H9 (cell line): ENCODE data around the gene ATAD1. TPM values are rescaled to one million over a fixed set of nuclear protein-coding genes. Genes with fewer than 3 reads are reported as not detected.

ENCODE experiments used
- DNase-seq: peaks from one replicate; pipeline ENCODE4 v3.0.0-alpha.2; 2017
- H2AFZ ChIP-seq: one replicate; pipeline ENCODE4 v1.6.1; 2013; ENCODE audit warnings: mild to moderate bottlenecking, low read length, control low read depth, moderate library complexity
- H2AK5ac ChIP-seq: 2 replicates; pipeline ENCODE4 v1.6.1; 2013; ENCODE audit warnings: low read length, control low read depth, mixed read lengths; ENCODE audit not compliant: insufficient read length
- H2BK120ac ChIP-seq: one replicate; pipeline ENCODE4 v1.6.1; 2013; ENCODE audit warnings: low read depth, mild to moderate bottlenecking, low read length, control low read depth, inconsistent platforms; ENCODE audit not compliant: poor library complexity, severe bottlenecking
- H2BK12ac ChIP-seq: 2 replicates; pipeline ENCODE4 v1.6.1; 2013; ENCODE audit warnings: low read length, control low read depth, mixed read lengths, low read depth; ENCODE audit not compliant: insufficient read length
- H2BK15ac ChIP-seq: 2 replicates; pipeline ENCODE4 v1.6.1; 2013; ENCODE audit warnings: low read depth, low read length, control low read depth
- H2BK20ac ChIP-seq: one replicate; pipeline ENCODE4 v1.6.1; 2013; ENCODE audit warnings: low read depth, mild to moderate bottlenecking, low read length, control low read depth, inconsistent platforms; ENCODE audit not compliant: poor library complexity, severe bottlenecking
- H2BK5ac ChIP-seq: 2 replicates; pipeline ENCODE4 v1.6.1; 2013; ENCODE audit warnings: low read length, control low read depth, mixed read lengths; ENCODE audit not compliant: insufficient read length
- H3K14ac ChIP-seq: 2 replicates; pipeline ENCODE4 v1.6.1; 2013; ENCODE audit warnings: low read length, control low read depth; ENCODE audit not compliant: insufficient read depth
- H3K18ac ChIP-seq: 2 replicates; pipeline ENCODE4 v1.6.1; 2013; ENCODE audit warnings: low read depth, mild to moderate bottlenecking, mixed read lengths, low read length, control low read depth; ENCODE audit not compliant: insufficient read length
- H3K23ac ChIP-seq: 2 replicates; pipeline ENCODE4 v1.6.1; 2013; ENCODE audit warnings: low read length, control low read depth, mixed read lengths, low read depth; ENCODE audit not compliant: insufficient read length
- H3K23me2 ChIP-seq: 2 replicates; pipeline ENCODE4 v1.6.1; 2013; ENCODE audit warnings: low read depth, mild to moderate bottlenecking, mixed read lengths, low read length, control low read depth; ENCODE audit not compliant: insufficient read length, poor library complexity, severe bottlenecking
- H3K27ac ChIP-seq: 2 replicates; pipeline ENCODE4 v1.5.1; 2013; ENCODE audit warnings: low read length, control low read depth, mixed read lengths, low read depth; ENCODE audit not compliant: insufficient read length
- H3K27me3 ChIP-seq: 2 replicates; pipeline ENCODE4 v1.6.1; 2013; ENCODE audit warnings: low read length, control low read depth, inconsistent platforms; ENCODE audit not compliant: insufficient read depth
- H3K4ac ChIP-seq: 2 replicates; pipeline ENCODE4 v1.6.1; 2013; ENCODE audit warnings: low read depth, mild to moderate bottlenecking, control low read depth, inconsistent platforms, low read length, moderate library complexity
- H3K4me1 ChIP-seq: 2 replicates; pipeline ENCODE4 v1.6.1; 2013; ENCODE audit warnings: low read length, control low read depth, inconsistent platforms; ENCODE audit not compliant: insufficient read depth
- H3K4me2 ChIP-seq: 2 replicates; pipeline ENCODE4 v1.6.1; 2013; ENCODE audit warnings: low read length, control low read depth, mixed read lengths; ENCODE audit not compliant: insufficient read length, insufficient read depth
- H3K56ac ChIP-seq: 2 replicates; pipeline ENCODE4 v1.6.1; 2013; ENCODE audit warnings: low read depth, mild to moderate bottlenecking, mixed read lengths, low read length, control low read depth; ENCODE audit not compliant: insufficient read length
- H3K79me1 ChIP-seq: 2 replicates; pipeline ENCODE4 v1.6.1; 2013; ENCODE audit warnings: low read depth, mild to moderate bottlenecking, moderate library complexity, low read length, control low read depth, inconsistent platforms; ENCODE audit not compliant: insufficient read depth, poor library complexity, severe bottlenecking
- H3K79me2 ChIP-seq: 2 replicates; pipeline ENCODE4 v1.6.1; 2013; ENCODE audit warnings: low read length, control low read depth, inconsistent platforms; ENCODE audit not compliant: insufficient read depth
- H3K9ac ChIP-seq: 2 replicates; pipeline ENCODE4 v1.6.1; 2013; ENCODE audit warnings: low read length, control low read depth, mixed read lengths; ENCODE audit not compliant: insufficient read length; ENCODE audit errors: extremely low read depth
- H3K9me3 ChIP-seq: one replicate; pipeline ENCODE4 v1.6.1; 2013; ENCODE audit warnings: low read depth, low read length, inconsistent platforms; ENCODE audit not compliant: control insufficient read depth
- H3T11ph ChIP-seq: one replicate; pipeline ENCODE4 v1.6.1; 2013; ENCODE audit warnings: mild to moderate bottlenecking, low read length, control low read depth, inconsistent platforms
- H4K20me1 ChIP-seq: one replicate; pipeline ENCODE4 v1.6.1; 2013; ENCODE audit not compliant: control insufficient read depth, insufficient read length, insufficient read depth
- H4K5ac ChIP-seq: 2 replicates; pipeline ENCODE4 v1.6.1; 2013; ENCODE audit warnings: low read depth, mild to moderate bottlenecking, mixed read lengths, low read length, control low read depth; ENCODE audit not compliant: insufficient read length
- H4K8ac ChIP-seq: replicated peaks from 2 replicates; pipeline ENCODE4 v1.6.1; 2013; ENCODE audit warnings: low read length, control low read depth, mixed read lengths, low read depth; ENCODE audit not compliant: insufficient read length
- H4K91ac ChIP-seq: 2 replicates; pipeline ENCODE4 v1.6.1; 2013; ENCODE audit warnings: low read depth, mild to moderate bottlenecking, moderate library complexity, mixed read lengths, low read length, control low read depth; ENCODE audit not compliant: insufficient read length
- H3K27ac Mint-ChIP-seq, 3 experiments: 2 replicates in 2 of 3; 3 replicates in 1 of 3; pipeline ENCODE4 v1.8.0; 2020 to 2021; ENCODE audit warnings: mixed read lengths in 3 of 3, mild to moderate bottlenecking in 1 of 3, moderate library complexity in 1 of 3
- H3K27me3 Mint-ChIP-seq: 2 replicates; pipeline ENCODE4 v1.8.0; 2021; ENCODE audit warnings: low read depth, mild to moderate bottlenecking, moderate library complexity, mixed read lengths
- H3K36me3 Mint-ChIP-seq, 3 experiments: 2 replicates in 2 of 3; 3 replicates in 1 of 3; pipeline ENCODE4 v1.8.0; 2020 to 2021; ENCODE audit warnings: low read depth in 3 of 3, mixed read lengths in 3 of 3; ENCODE audit not compliant: insufficient read depth in 1 of 3
- H3K4me1 Mint-ChIP-seq, 2 experiments: 2 replicates each; pipeline ENCODE4 v1.8.0; 2020; ENCODE audit warnings: mixed read lengths in 2 of 2
- H3K4me3 Mint-ChIP-seq, 2 experiments: 2 replicates in 1 of 2; 3 replicates in 1 of 2; pipeline ENCODE4 v1.8.0; 2020 to 2021; ENCODE audit warnings: mild to moderate bottlenecking in 2 of 2, mixed read lengths in 2 of 2, moderate library complexity in 1 of 2
- H3K9me3 Mint-ChIP-seq, 2 experiments: 2 replicates in 1 of 2; 3 replicates in 1 of 2; pipeline ENCODE4 v1.8.0; 2020; ENCODE audit warnings: mild to moderate bottlenecking in 2 of 2, mixed read lengths in 2 of 2, moderate library complexity in 1 of 2
- CTCF ChIP-seq: fragments of 200-600 bp; sonication (generic); conservative IDR thresholded peaks from 3 replicates; pipeline ENCODE4 v1.8.0; 2021; ENCODE audit warnings: antibody characterized with exemption, mild to moderate bottlenecking
- WGBS: extraction: QIAGEN DNeasy Blood & Tissue Kit; methylation state at CpG from one replicate; pipeline ENCODE4 v1.1.7; 2013; ENCODE audit warnings: missing lambda C conversion rate, low lambda C conversion rate, mixed read lengths; ENCODE audit not compliant: insufficient read length; ENCODE audit errors: extremely low coverage; 5-methylcytosine and 5-hydroxymethylcytosine counted together
- total RNA-seq: library from RNA; stranded (reverse); gene quantifications from 2 replicates; pipeline ENCODE4 v1.2.1, GENCODE V29; 2021

ATAD1 gene
- total RNA-seq, 1 experiment from 2014 or later = 38.7 TPM

- no peaks in the 10 kb centered on the region for H3K9me3 Mint-ChIP-seq
- H2BK5ac ChIP-seq = no peak overlapping the region
- no peak overlapping the region for H3K4ac ChIP-seq
- no peak overlapping the region for H2BK15ac ChIP-seq
- H3K4me2 ChIP-seq = no peak overlapping the region
- no peak overlapping the region for H4K8ac ChIP-seq
- H3K23me2 ChIP-seq = no peaks in the 10 kb centered on the region
- H2BK12ac ChIP-seq = no peak overlapping the region
- H3K9me3 ChIP-seq = no peaks in the 10 kb centered on the region
- no peak overlapping the region for H4K91ac ChIP-seq
- no peaks in the 10 kb centered on the region for H4K20me1 ChIP-seq
- no peaks in the 10 kb centered on the region for H3K27me3 Mint-ChIP-seq
- H3K9ac ChIP-seq = no peak overlapping the region
- H3T11ph ChIP-seq = no peak overlapping the region
- DNase-seq = no peak
- H2BK120ac ChIP-seq = no peak overlapping the region
- no peak for TF ChIP-seq CTCF
- no CpG with 5 or more reads among the region's 2 CpGs for WGBS
- no peak overlapping the region for H3K14ac ChIP-seq
- no peak overlapping the region for H2AK5ac ChIP-seq
- no peak overlapping the region for H3K4me3 Mint-ChIP-seq
- H4K5ac ChIP-seq = no peak overlapping the region
- H3K79me2 ChIP-seq = no peaks in the 10 kb centered on the region
- H3K27me3 ChIP-seq = no peaks in the 10 kb centered on the region
- H2BK20ac ChIP-seq = no peak overlapping the region
- no peaks in the 10 kb centered on the region for H3K4me1 Mint-ChIP-seq
- H3K23ac ChIP-seq = no peak overlapping the region
- H3K4me1 ChIP-seq = no peaks in the 10 kb centered on the region
- H3K27ac Mint-ChIP-seq = no peak overlapping the region
- H3K79me1 ChIP-seq = peaks cover 2% of the 10 kb centered on the region
- peaks cover 17 to 38% (median 22%) of the 10 kb centered on the region in 3 experiments; a peak in 6 of 7 replicates for H3K36me3 Mint-ChIP-seq
- H3K56ac ChIP-seq = no peak overlapping the region
- H2AFZ ChIP-seq = no peak overlapping the region
- H3K27ac ChIP-seq = no peak overlapping the region
- H3K18ac ChIP-seq = no peak overlapping the region
Measured at GRCh38 chr10:87781545-87781944, 36.5 kb downstream of the ATAD1 start.
